ENCODE data around the gene SLC9A4.
"Not testable (repeated sequence)": the region's sequence is repeated elsewhere in the genome, so short reads cannot be mapped to it uniquely, and the experiment has no call there.

Gene SLC9A4

DNA sequence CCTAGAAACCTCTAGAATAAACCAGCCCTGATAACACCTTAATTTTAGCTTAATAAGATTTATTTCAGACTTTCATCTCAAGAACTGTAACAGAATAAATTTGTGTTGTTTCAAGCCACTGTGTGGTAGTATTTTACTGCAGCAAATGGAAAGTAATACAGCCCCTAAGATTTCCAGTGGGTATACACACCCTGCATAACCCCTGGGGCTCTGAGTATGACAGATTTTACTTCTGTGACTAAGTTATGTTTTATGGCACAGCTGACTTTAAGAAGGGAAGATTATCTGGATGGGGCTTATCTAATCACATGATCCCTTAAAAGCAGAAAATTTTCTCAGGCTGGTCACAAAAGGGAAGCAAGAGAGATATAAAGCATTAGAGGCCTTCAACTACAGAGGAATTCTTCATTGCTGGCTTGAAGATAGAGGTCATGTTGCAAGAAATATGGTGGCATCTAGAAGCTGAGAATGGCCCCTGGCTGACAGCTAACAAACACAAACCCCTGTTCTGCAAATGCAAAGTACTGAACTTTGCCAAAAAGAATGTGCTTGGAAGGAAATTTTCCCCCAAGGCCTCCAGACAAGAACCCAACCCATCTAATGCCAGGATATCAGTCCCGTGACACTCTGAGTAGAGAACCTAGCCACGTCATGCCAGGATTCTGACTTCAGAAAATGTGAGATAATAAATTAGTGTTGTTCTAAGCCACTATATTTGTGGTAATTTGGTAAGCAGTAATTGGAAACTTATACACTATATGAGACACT, 78.5 kb downstream of the SLC9A4 start:
- no peak for DNase-seq

DNA sequence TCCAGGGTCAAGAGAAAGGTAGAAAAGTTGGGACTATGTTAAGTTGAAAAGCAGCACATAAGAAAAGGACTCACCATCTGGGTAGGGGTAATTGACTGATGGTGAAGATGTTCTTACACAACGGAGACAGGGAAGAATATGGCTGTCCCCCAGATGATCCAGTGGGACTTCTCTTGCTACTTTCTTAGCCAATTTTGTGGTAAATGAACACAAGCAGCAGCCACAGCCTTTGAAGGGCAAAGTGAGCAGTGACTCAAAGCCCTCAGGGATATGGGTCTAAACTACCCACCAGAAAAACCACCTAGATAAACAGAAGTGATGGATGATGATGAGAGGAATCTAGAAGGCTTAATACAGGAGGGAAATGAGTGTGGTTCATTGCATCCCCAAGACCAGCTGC, 80.6 kb downstream of the SLC9A4 start:
- DNase-seq: no peak

GRCh38 chr2:102558463-102558862, 85.4 kb downstream of the SLC9A4 start:
- DNase-seq: no peak

DNA sequence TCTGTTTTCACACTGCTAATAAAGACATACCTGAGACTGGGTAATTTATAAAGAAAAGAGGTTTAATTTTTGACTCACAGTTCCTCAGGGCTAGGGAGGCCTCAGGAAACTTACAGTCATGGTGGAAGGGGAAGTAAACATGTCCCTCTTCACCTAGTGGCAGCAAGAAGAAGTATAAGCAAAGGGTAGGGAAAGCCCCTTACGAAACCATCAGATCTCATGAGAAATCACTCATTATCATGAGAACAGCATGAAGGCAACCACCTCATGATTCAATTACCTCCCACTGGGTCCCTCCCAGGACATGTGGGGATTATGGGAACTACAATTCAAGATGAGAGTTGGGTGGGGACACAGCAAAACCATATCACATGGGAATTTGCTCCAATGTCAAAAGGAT, 89.5 kb downstream of the SLC9A4 start:
- DNase-seq: not testable (repeated sequence)

GRCh38 chr2:102575888-102576287, 102.9 kb downstream of the SLC9A4 start:
- no peak for DNase-seq

- DNase-seq: no peak
Observed at GRCh38 chr2:102578376-102578775, 105.3 kb downstream of the SLC9A4 start.

DNA sequence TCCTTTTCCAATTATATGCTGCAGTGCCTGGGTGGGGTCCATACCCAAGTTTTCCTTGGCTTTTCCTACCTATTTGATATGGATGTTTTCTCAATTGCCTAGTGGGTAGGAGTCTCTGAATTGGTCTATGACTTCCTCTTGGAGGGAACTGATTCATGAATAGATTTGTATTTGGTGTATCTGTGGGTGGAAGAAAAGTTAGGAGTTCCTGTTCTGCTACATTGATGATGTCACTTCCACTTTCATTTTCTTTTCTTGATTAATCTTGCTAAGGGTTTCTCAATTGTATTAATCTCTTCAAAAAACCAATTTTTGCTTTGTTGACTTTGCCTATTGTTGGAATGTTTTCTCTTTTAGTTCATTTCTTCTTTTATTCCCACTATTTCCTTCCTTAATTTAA, 108.9 kb downstream of the SLC9A4 start:
- no peak for DNase-seq

DNA sequence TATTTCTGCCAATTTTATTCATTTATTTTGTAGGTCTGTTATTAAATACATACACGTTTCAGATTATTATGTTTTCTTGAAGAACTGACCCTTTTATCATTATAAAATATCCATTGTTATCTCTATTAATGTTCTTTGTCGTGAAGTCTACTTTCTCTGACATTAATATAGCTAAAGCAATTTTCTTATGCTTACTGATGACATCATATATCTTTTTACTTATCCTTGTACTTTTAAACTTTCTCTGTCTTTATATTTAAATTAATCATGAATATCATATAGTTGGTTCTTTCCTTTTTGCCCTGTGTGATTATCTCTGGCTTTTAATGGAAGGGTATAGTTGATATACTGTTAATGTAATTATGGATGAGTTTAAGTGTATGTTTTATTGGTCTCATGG, 109.8 kb downstream of the SLC9A4 start:
- DNase-seq: no peak

Data from SHP77 (cell line).